ENCODE measurements around the gene PRMT9.

DNA sequence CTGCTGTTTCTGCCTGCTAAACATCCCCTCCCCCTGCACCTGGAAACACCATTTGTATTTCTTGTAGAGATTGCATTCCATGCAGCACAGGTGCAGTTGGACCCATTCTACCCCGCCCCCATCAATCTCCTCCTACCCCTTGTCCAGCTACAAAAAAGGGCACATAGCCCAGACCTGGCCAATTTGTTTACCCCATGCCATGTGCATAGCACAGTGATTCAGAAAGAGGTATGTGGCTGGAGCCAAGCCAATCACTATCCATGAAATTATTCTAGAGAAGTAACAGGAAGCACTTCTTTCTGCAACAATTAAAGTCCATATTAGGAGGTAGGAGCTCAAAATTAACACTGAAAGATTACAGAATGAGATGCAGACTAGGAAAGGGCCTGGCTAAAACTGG lies 87.0 kb downstream of the PRMT9 start:
- TF ChIP-seq BCL11A (tag by site-specific recombination; IDR thresholded peaks at IDR 0.05; ENCODE audit: low read depth), result no peak
- TF ChIP-seq, protein P1, sequence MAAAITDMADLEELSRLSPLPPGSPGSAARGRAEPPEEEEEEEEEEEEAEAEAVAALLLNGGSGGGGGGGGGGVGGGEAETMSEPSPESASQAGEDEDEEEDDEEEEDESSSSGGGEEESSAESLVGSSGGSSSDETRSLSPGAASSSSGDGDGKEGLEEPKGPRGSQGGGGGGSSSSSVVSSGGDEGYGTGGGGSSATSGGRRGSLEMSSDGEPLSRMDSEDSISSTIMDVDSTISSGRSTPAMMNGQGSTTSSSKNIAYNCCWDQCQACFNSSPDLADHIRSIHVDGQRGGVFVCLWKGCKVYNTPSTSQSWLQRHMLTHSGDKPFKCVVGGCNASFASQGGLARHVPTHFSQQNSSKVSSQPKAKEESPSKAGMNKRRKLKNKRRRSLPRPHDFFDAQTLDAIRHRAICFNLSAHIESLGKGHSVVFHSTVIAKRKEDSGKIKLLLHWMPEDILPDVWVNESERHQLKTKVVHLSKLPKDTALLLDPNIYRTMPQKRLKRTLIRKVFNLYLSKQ (tag by site-specific recombination; IDR thresholded peaks at IDR 0.05; ENCODE audit: borderline replicate concordance), result no peak
- TF ChIP-seq, protein P2, sequence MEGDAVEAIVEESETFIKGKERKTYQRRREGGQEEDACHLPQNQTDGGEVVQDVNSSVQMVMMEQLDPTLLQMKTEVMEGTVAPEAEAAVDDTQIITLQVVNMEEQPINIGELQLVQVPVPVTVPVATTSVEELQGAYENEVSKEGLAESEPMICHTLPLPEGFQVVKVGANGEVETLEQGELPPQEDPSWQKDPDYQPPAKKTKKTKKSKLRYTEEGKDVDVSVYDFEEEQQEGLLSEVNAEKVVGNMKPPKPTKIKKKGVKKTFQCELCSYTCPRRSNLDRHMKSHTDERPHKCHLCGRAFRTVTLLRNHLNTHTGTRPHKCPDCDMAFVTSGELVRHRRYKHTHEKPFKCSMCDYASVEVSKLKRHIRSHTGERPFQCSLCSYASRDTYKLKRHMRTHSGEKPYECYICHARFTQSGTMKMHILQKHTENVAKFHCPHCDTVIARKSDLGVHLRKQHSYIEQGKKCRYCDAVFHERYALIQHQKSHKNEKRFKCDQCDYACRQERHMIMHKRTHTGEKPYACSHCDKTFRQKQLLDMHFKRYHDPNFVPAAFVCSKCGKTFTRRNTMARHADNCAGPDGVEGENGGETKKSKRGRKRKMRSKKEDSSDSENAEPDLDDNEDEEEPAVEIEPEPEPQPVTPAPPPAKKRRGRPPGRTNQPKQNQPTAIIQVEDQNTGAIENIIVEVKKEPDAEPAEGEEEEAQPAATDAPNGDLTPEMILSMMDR (tag by site-specific recombination; IDR thresholded peaks at IDR 0.05), result no peak
- no peak for TF ChIP-seq ZNF311 (tag by site-specific recombination; IDR thresholded peaks at IDR 0.05; ENCODE audit: borderline replicate concordance)
- TF ChIP-seq ZNF274 (IDR thresholded peaks at IDR 0.05; ENCODE audit: low read length), result no peak
- no peak for TF ChIP-seq ZNF274 (tag by site-specific recombination; IDR thresholded peaks at IDR 0.05; ENCODE audit: borderline replicate concordance)
- no peak for TF ChIP-seq ZNF707 (tag by site-specific recombination; IDR thresholded peaks at IDR 0.05)
- no peak for TF ChIP-seq HOXA7 (CRISPR knock-in tag; IDR thresholded peaks at IDR 0.05; ENCODE audit: borderline replicate concordance)
- TF ChIP-seq ZNF785 (tag by site-specific recombination; IDR thresholded peaks at IDR 0.05), result no peak
- no peak for TF ChIP-seq YY1 (tag by site-specific recombination; IDR thresholded peaks at IDR 0.05)
- TF ChIP-seq ZNF48 (tag by site-specific recombination; IDR thresholded peaks at IDR 0.05), result no peak
- no peak for TF ChIP-seq ZNF211 (tag by site-specific recombination; IDR thresholded peaks at IDR 0.05; ENCODE audit: low read depth)
- no peak for TF ChIP-seq ZNF660 (tag by site-specific recombination; IDR thresholded peaks at IDR 0.05)
- TF ChIP-seq EGR2 (tag by site-specific recombination; IDR thresholded peaks at IDR 0.05; ENCODE audit: low read depth), result no peak
- TF ChIP-seq, protein P3, sequence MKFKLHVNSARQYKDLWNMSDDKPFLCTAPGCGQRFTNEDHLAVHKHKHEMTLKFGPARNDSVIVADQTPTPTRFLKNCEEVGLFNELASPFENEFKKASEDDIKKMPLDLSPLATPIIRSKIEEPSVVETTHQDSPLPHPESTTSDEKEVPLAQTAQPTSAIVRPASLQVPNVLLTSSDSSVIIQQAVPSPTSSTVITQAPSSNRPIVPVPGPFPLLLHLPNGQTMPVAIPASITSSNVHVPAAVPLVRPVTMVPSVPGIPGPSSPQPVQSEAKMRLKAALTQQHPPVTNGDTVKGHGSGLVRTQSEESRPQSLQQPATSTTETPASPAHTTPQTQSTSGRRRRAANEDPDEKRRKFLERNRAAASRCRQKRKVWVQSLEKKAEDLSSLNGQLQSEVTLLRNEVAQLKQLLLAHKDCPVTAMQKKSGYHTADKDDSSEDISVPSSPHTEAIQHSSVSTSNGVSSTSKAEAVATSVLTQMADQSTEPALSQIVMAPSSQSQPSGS (tag by site-specific recombination; IDR thresholded peaks at IDR 0.05; ENCODE audit: low read depth), result no peak
